MCF 10A (cell line): Measurements from ENCODE around the gene FTH1. TPM values are rescaled to one million over a fixed set of nuclear protein-coding genes. Genes with fewer than 3 reads are reported as not detected.

ENCODE experiments used
- Bru-seq: library from RNA; stranded (reverse); fragments of 400-500 nt; gene quantifications from one replicate; lab custom pipeline; 2021; lab: Mats Ljungman, UMichigan
- BruChase-seq, 2 experiments: library from RNA; stranded (reverse); fragments of 400-500 nt; gene quantifications; one replicate each; lab custom pipeline; 2021; lab: Mats Ljungman, UMichigan
- BruUV-seq: library from RNA; stranded (reverse); fragments of 400-500 nt; replicated peaks from 2 replicates; lab custom pipeline; 2021; lab: Mats Ljungman, UMichigan
- CTCF ChIA-PET: fragments of 300-600 bp; sonication (Branson Sonifier 250); formaldehyde crosslinking; extraction: SDS; loops from one replicate; lab custom pipeline; 2021; ENCODE audit warnings: antibody characterized with exemption, inconsistent platforms; lab: Yijun Ruan, JAX
- POLR2A ChIA-PET: fragments of 300-600, 350-650 bp; sonication (Branson Sonifier 250); formaldehyde crosslinking; extraction: SDS; loops from one replicate; lab custom pipeline; 2020; ENCODE audit warnings: antibody characterized with exemption, inconsistent platforms; lab: Yijun Ruan, JAX
- DNase-seq: peaks from one replicate; pipeline ENCODE4 v3.0.0-alpha.2; 2018; ENCODE audit not compliant: unreplicated experiment
- H3K27ac Mint-ChIP-seq: one replicate; pipeline ENCODE4 v1.8.0; 2022; ENCODE audit warnings: mild to moderate bottlenecking, low read depth, mixed read lengths; ENCODE audit not compliant: unreplicated experiment
- H3K27me3 Mint-ChIP-seq: one replicate; pipeline ENCODE4 v1.8.0; 2022; ENCODE audit warnings: mixed read lengths; ENCODE audit not compliant: insufficient read depth, unreplicated experiment
- H3K36me3 Mint-ChIP-seq: one replicate; pipeline ENCODE4 v1.8.0; 2022; ENCODE audit warnings: mild to moderate bottlenecking, moderate library complexity, mixed read lengths; ENCODE audit not compliant: insufficient read depth, unreplicated experiment
- H3K4me1 Mint-ChIP-seq: one replicate; pipeline ENCODE4 v1.8.0; 2022; ENCODE audit warnings: mixed read lengths; ENCODE audit not compliant: insufficient read depth, unreplicated experiment
- H3K4me3 Mint-ChIP-seq: one replicate; pipeline ENCODE4 v1.8.0; 2022; ENCODE audit warnings: mild to moderate bottlenecking, moderate library complexity, mixed read lengths; ENCODE audit not compliant: unreplicated experiment
- H3K9me3 Mint-ChIP-seq: one replicate; pipeline ENCODE4 v1.8.0; 2022; ENCODE audit warnings: mixed read lengths; ENCODE audit not compliant: unreplicated experiment
- intact Hi-C: fragments of 100-400 bp; cut with micrococcal nuclease; formaldehyde crosslinking; loops from 2 replicates; pipeline ENCODE4 v1.14.1; 2022
- long read RNA-seq: library from polyadenylated mRNA; stranded (forward); transcript quantifications from one replicate; pipeline ENCODE4 v2.0.0, GENCODE V29; 2022
- total RNA-seq: library from RNA; stranded (reverse); gene quantifications from 2 replicates; pipeline ENCODE4 v1.2.3, GENCODE V29; 2022
- TF ChIP-seq, protein P1 (sequence below): fragments of 200-600 bp; IDR thresholded peaks from one replicate; pipeline ENCODE4 v1.8.0; 2022; ENCODE audit warnings: antibody characterized with exemption, mild to moderate bottlenecking; ENCODE audit not compliant: unreplicated experiment

The FTH1 gene
- 8,367 and 15,492 TPM in 2 replicates for total RNA-seq
- Bru-seq, nascent RNA = percentile 100 among the genes with signal in this experiment
- BruChase-seq, experiment 1, labeled RNA remaining after a 6-hour chase = percentile 100 among the genes with signal in this experiment
- percentile 100 among the genes with signal in this experiment for BruChase-seq, experiment 2, labeled RNA remaining after a 2-hour chase
- long read RNA-seq, transcript FTH1-208 (4 exons, 912 nt) = minor isoform, 14 of 17,709 reads
- long read RNA-seq, transcript FTH1-211 (3 exons, 788 nt) = minor isoform, 20 of 17,709 reads
- long read RNA-seq, transcript FTH1-210 (4 exons, 983 nt) = minor isoform, 71 of 17,709 reads
- long read RNA-seq, transcript FTH1-201 (4 exons, 1,229 nt) = major isoform, 17,138 of 17,709 reads
- long read RNA-seq, partial matches to known transcripts = 128 of 17,709 reads
- long read RNA-seq, other reads (novel, unspliced or antisense) = 327 of 17,709 reads

GRCh38 chr11:61967116-61967923 is at the start of gene FTH1:
FTH1 (minus strand) TSS chr11:61967634; CDS start chr11:61967425, 209 bp downstream.
- intact Hi-C loops = loop anchor here (1.0 kb wide), 3 partner anchors 58 to 87 kb away; no protein-coding TSS in a partner anchor

GRCh38 chr11:62015615-62016014 is 48.2 kb upstream of the FTH1 start:
- no peak for DNase-seq
- no peak overlapping the region for H3K4me3 Mint-ChIP-seq
- intact Hi-C loops = no loop called here
- no peaks in the 10 kb centered on the region for H3K9me3 Mint-ChIP-seq
- peaks cover 4% of the 10 kb centered on the region for H3K36me3 Mint-ChIP-seq
- no peak overlapping the region for H3K27ac Mint-ChIP-seq
- no TSS peak for BruUV-seq
- peaks cover 28% of the 10 kb centered on the region for H3K4me1 Mint-ChIP-seq
- ChIA-PET POLR2A (interaction anchor here (0.6 to 1.0 kb wide), 3 partner anchors 9 to 411 kb away, joined by 3 read pairs; no protein-coding TSS in a partner anchor), CTCF (interaction anchor here (1.2 kb wide), 1 partner anchor 195 kb away, joined by 3 read pairs; no protein-coding TSS in a partner anchor)
- no peaks in the 10 kb centered on the region for H3K27me3 Mint-ChIP-seq
- TF ChIP-seq, protein P1, sequence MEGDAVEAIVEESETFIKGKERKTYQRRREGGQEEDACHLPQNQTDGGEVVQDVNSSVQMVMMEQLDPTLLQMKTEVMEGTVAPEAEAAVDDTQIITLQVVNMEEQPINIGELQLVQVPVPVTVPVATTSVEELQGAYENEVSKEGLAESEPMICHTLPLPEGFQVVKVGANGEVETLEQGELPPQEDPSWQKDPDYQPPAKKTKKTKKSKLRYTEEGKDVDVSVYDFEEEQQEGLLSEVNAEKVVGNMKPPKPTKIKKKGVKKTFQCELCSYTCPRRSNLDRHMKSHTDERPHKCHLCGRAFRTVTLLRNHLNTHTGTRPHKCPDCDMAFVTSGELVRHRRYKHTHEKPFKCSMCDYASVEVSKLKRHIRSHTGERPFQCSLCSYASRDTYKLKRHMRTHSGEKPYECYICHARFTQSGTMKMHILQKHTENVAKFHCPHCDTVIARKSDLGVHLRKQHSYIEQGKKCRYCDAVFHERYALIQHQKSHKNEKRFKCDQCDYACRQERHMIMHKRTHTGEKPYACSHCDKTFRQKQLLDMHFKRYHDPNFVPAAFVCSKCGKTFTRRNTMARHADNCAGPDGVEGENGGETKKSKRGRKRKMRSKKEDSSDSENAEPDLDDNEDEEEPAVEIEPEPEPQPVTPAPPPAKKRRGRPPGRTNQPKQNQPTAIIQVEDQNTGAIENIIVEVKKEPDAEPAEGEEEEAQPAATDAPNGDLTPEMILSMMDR = no peak

More at GRCh38 chr11:61967116-61967923, at the start of gene FTH1:
- peak; percentile 90 for DNase-seq
- no peaks in the 10 kb centered on the region for H3K9me3 Mint-ChIP-seq
- ChIA-PET CTCF (interaction anchor here (1.4 to 3.3 kb wide), 5 partner anchors 45 to 84 kb away, joined by 3 to 16 read pairs (median 5); no protein-coding TSS in a partner anchor), POLR2A (interaction anchor here (0.6 to 27.4 kb wide), 22 partner anchors 6 to 624 kb away, joined by 3 to 1703 read pairs (median 6); partner anchors contain the start of genes FEN1, TMEM258 and TUT1)
- peaks cover 58% of the 10 kb centered on the region for H3K4me1 Mint-ChIP-seq
- H3K36me3 Mint-ChIP-seq = peaks cover 60% of the 10 kb centered on the region
- TF ChIP-seq, protein P1 = no peak
- H3K27me3 Mint-ChIP-seq = no peaks in the 10 kb centered on the region
- H3K4me3 Mint-ChIP-seq = peak within 1 kb of the TSS; percentile 90
- BruUV-seq = no TSS peak
- H3K27ac Mint-ChIP-seq = peak within 1 kb of the TSS; percentile 97

DNA sequence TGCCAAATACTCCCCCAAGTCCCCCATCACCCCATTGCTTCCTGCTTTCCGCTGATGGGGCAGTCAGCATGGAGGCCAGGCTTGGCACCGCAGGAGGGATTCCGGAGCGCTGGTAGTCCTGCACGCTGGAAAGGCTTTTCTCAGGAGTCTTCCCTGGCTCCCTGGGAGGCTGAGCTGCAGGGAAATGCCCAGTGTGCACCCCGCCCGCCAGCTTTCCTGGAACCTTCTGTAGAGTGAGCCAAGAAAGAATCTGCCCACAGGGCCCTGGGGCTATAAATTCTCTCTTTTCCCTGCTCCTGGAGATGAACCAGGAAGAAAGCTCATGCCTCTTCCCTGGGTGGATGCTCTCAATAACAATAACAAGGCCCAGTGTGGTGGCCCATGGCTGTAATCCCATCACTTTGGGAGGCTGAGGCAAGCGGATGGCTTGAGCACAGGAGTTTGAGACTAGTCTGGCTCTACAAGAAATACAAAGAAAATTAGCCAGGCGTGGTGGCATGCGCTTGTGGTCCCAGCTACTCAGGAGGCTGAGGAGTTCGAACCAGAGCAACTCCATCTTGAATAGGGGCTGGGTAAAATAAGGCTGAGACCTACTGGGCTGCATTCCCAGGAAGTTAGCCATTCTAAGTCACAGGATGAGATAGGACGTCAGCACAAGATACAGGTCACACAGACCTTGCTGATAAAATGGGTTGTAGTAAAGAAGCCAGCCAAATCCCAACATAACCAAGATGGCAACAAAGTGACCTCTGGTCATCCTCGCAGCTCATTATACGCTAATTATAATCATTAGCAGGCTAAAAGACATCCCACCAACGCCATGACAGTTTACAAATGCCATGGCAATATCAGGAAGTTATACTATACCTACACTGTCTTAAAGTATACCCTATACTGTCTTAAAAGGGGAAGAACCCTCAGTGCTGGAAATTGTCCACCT is 46.4 kb upstream of the FTH1 start:
- TF ChIP-seq, protein P1 = no peak
- H3K9me3 Mint-ChIP-seq = no peaks in the 10 kb centered on the region
- peaks cover 4% of the 10 kb centered on the region for H3K36me3 Mint-ChIP-seq
- peak overlapping the region; percentile 85 for H3K27ac Mint-ChIP-seq
- intact Hi-C loops = loop anchor here (1.0 to 5.0 kb wide), 3 partner anchors 11 to 43 kb away; no protein-coding TSS in a partner anchor
- H3K27me3 Mint-ChIP-seq = no peaks in the 10 kb centered on the region
- H3K4me1 Mint-ChIP-seq = peaks cover 19% of the 10 kb centered on the region
- peak; percentile 96 for DNase-seq
- BruUV-seq = TSS peak; percentile 69
- ChIA-PET POLR2A (interaction anchor here (0.6 to 7.1 kb wide), 19 partner anchors 7 to 653 kb away, joined by 3 to 298 read pairs (median 4); partner anchors contain the start of genes EEF1G and FTH1), CTCF (interaction anchor here (0.6 to 1.6 kb wide), 7 partner anchors 9 to 655 kb away, joined by 3 to 8 read pairs (median 3); no protein-coding TSS in a partner anchor)
- peak overlapping the region; percentile 54 for H3K4me3 Mint-ChIP-seq
